GM10847 (cell line): Measurements from ENCODE around the gene AHCYL2.

Experiments used
- POLR2A ChIP-seq: IDR thresholded peaks from 2 replicates; pipeline ENCODE4 v1.6.1; 2011; ENCODE audit not compliant: insufficient read length; ENCODE audit errors: extremely low read depth

AHCYL2 gene

GRCh38 chr7:129393255-129393654 is 168.4 kb downstream of the AHCYL2 start:
- no peak for TF ChIP-seq POLR2A

- no peak for TF ChIP-seq POLR2A
Measured at GRCh38 chr7:129394101-129394500, 169.3 kb downstream of the AHCYL2 start.

- TF ChIP-seq POLR2A: no peak
Measured at GRCh38 chr7:129394982-129395914, 170.4 kb downstream of the AHCYL2 start.

GRCh38 chr7:129401228-129401966 is 176.6 kb downstream of the AHCYL2 start:
- TF ChIP-seq POLR2A: no peak

GRCh38 chr7:129401967-129402860 is 177.4 kb downstream of the AHCYL2 start:
- no peak for TF ChIP-seq POLR2A

- no peak for TF ChIP-seq POLR2A
Measured at GRCh38 chr7:129405527-129405926, 180.7 kb downstream of the AHCYL2 start.

- TF ChIP-seq POLR2A: no peak
Measured at GRCh38 chr7:129412501-129412900, 187.7 kb downstream of the AHCYL2 start.

GRCh38 chr7:129417073-129417472 is 192.2 kb downstream of the AHCYL2 start:
- no peak for TF ChIP-seq POLR2A

- no peak for TF ChIP-seq POLR2A
Measured at GRCh38 chr7:129421717-129422250, 197.0 kb downstream of the AHCYL2 start.

- TF ChIP-seq POLR2A: no peak
Measured at GRCh38 chr7:129422727-129423126, 197.9 kb downstream of the AHCYL2 start.

GRCh38 chr7:129423700-129424410 is 199.0 kb downstream of the AHCYL2 start:
- no peak for TF ChIP-seq POLR2A

GRCh38 chr7:129426482-129426881 is 201.7 kb downstream of the AHCYL2 start:
- no peak for TF ChIP-seq POLR2A

- TF ChIP-seq POLR2A: no peak
Measured at GRCh38 chr7:129427526-129428045, 202.8 kb downstream of the AHCYL2 start.
